Skeletal muscle satellite cell (primary cell): ENCODE data around the gene AUTS2.

Source experiments
- H3K27me3 ChIP-seq: 2 replicates; pipeline ENCODE4 v1.7.0; 2013; ENCODE audit warnings: low read length; ENCODE audit not compliant: control insufficient read depth, insufficient read depth
- H3K36me3 ChIP-seq: 2 replicates; pipeline ENCODE4 v1.7.0; 2013; ENCODE audit warnings: mild to moderate bottlenecking, control low read depth, low read length; ENCODE audit not compliant: insufficient read depth
- H3K4me1 ChIP-seq: 2 replicates; pipeline ENCODE4 v1.7.0; 2013; ENCODE audit warnings: low read length; ENCODE audit not compliant: control insufficient read depth, insufficient read depth
- H3K4me2 ChIP-seq: 2 replicates; pipeline ENCODE4 v1.7.0; 2013; ENCODE audit warnings: mild to moderate bottlenecking, low read length
- H3K4me3 ChIP-seq: 2 replicates; pipeline ENCODE4 v1.7.0; 2013; ENCODE audit warnings: low read length
- H3K9ac ChIP-seq: 2 replicates; pipeline ENCODE4 v1.7.0; 2013; ENCODE audit warnings: mild to moderate bottlenecking, low read depth, low read length, moderate library complexity
- H3K9me3 ChIP-seq: replicated peaks from 2 replicates; pipeline ENCODE4 v1.7.0; 2013; ENCODE audit warnings: mild to moderate bottlenecking, control low read depth, low read length

The AUTS2 gene

DNA sequence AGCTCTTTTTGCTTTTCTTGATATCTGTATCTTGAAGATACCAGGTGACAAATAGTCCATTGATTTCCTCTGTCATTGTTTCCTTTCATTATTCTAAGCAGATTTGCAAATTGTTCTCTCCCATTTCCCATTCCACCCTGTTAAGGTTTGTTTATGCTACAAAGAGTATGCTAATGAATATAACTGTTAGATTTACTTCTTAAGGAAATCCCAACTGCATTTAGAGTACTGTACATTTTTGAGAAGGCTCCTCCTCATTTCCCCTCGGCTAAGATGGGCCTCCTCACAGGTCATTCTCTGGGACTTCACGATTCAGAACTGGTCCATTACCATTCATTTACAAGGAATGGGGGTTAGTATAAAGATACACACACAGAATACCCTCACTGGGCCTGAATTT, 15.6 kb downstream of the AUTS2 start:
- no peaks in the 10 kb centered on the region for H3K4me1 ChIP-seq
- H3K27me3 ChIP-seq = no peaks in the 10 kb centered on the region
- no peak overlapping the region for H3K9ac ChIP-seq
- H3K4me2 ChIP-seq = no peak overlapping the region
- no peaks in the 10 kb centered on the region for H3K36me3 ChIP-seq
- no peak overlapping the region for H3K4me3 ChIP-seq
- no peaks in the 10 kb centered on the region for H3K9me3 ChIP-seq

DNA sequence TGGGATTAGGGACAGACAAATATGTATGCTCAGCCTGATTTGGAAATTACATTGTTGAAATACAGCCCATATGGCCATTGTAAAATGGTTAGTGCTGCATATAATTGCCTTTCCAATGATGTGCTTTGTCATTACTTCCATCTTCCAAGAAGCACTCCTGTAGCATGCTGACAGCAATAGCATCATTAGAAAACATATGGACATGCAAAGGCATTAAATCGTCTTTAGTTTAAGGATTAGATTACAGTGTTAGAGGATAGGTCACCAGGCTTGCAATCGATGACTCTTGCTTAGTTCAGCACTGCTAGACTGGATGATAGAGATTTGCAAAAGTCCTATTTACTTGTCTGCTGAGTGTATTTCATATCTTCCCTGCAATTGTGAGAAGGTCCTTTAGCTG, 17.4 kb downstream of the AUTS2 start:
- Histone ChIP-seq H3K9ac (no peak overlapping the region), H3K27me3 (no peaks in the 10 kb centered on the region), H3K4me1 (no peaks in the 10 kb centered on the region), H3K4me3 (no peak overlapping the region), H3K9me3 (no peaks in the 10 kb centered on the region), H3K4me2 (no peak overlapping the region), H3K36me3 (no peaks in the 10 kb centered on the region)

DNA sequence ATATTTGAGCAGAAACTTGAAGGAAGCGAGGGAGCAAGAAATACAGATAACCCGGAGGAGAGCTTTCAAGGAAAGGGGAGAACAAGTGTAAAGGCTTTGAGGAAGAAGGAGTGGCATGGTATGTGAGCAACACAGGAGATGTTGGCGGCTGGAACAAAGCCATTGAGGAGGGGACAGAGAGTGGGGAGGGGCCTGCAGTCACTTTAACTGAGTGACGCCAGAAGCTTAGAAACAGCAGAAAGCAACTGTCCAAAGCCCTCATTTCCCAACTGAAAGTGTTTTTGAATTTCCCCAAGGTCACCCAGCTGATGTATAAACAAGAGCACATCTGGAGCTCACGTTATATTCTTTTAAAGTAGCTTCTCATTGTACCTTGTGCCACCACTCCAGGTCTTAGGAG, 19.1 kb downstream of the AUTS2 start:
- no peaks in the 10 kb centered on the region for H3K9me3 ChIP-seq
- H3K4me3 ChIP-seq = no peak overlapping the region
- H3K4me1 ChIP-seq = no peaks in the 10 kb centered on the region
- H3K9ac ChIP-seq = no peak overlapping the region
- H3K27me3 ChIP-seq = no peaks in the 10 kb centered on the region
- no peak overlapping the region for H3K4me2 ChIP-seq
- no peaks in the 10 kb centered on the region for H3K36me3 ChIP-seq

DNA sequence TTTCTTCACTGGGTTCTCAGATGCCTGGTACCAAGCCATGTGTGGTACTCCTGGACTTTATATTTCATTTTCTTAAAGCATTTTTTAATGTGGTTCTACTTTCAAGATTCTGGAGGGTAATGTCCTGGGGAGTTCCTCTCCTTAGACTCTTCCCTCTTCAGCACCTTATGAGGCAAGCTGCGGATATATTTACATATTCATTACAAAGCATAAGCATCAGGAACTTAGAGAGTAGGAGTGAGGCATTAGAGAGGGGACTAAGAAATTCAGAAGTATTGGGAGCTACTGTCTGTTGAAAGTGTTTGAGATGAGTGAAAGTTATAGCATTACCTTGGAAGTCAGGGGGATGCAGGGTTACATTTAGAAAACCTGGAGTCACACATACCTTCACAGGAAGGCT, 20.8 kb downstream of the AUTS2 start:
- Histone ChIP-seq H3K4me3 (no peak overlapping the region), H3K27me3 (no peaks in the 10 kb centered on the region), H3K4me1 (no peaks in the 10 kb centered on the region), H3K9ac (no peak overlapping the region), H3K4me2 (no peak overlapping the region), H3K36me3 (no peaks in the 10 kb centered on the region), H3K9me3 (no peaks in the 10 kb centered on the region)

DNA sequence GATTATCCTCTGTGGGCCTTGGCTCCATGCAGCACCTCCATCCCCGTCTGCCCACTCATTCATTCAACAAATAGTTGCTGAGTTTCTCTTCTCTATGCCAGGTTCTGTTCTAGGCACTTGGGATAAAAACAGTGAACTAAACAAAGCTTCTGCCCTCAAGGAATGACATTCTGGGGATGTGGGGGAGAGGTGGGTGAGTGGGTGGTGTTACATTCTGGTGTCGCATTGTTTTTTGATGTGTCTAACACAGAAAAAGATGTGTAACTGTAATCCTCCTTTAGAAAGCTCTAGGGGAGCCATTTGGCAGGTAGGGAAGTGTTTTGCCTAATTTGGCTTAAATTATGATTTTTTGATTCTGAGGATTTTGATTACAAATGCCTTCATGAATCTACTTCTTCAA, 21.4 kb downstream of the AUTS2 start:
- no peaks in the 10 kb centered on the region for H3K27me3 ChIP-seq
- no peaks in the 10 kb centered on the region for H3K36me3 ChIP-seq
- no peak overlapping the region for H3K9ac ChIP-seq
- H3K9me3 ChIP-seq = no peaks in the 10 kb centered on the region
- no peaks in the 10 kb centered on the region for H3K4me1 ChIP-seq
- peak overlapping the region; percentile 44 for H3K4me2 ChIP-seq
- H3K4me3 ChIP-seq = no peak overlapping the region

DNA sequence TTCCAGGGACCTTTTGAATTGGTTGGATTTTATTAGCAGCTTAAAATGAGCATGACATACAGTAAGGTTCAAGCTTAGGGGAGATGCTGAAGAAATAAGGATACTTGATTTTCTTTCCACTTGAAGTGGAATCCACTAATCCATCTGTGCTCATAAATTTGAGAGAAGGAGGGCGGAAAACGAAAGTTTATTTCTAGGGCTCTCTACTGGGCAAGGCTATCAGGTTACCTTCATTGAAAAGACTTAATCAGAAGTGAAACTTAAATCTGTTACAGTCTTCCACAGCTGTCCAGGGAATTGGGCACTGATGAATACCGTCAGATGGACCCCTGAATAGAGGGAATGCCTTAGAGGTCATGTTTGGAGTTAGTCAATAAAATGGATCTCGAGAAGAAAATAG, 21.8 kb downstream of the AUTS2 start:
- H3K9me3 ChIP-seq = no peaks in the 10 kb centered on the region
- no peaks in the 10 kb centered on the region for H3K27me3 ChIP-seq
- peak overlapping the region; percentile 44 for H3K4me2 ChIP-seq
- H3K4me3 ChIP-seq = no peak overlapping the region
- H3K36me3 ChIP-seq = no peaks in the 10 kb centered on the region
- H3K9ac ChIP-seq = no peak overlapping the region
- H3K4me1 ChIP-seq = no peaks in the 10 kb centered on the region

DNA sequence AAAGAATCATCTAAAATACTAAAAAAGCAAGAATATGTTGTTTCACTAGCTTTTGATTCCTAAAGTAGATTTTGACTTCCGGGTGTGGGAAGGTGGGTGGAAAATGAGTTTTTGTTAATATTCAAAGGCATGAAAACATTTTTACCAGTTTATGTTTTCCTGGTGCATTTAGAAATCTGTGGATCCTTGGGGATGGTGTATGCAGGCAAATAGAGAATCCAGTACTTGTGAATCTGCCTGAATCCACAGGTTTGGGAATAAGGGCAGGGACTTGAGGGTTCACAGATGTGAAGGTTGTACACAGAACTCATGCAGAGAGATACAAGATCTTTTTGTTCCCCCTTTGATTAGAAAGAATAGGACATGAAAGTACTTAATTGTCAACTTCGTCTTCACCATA, 22.4 kb downstream of the AUTS2 start:
- no peak overlapping the region for H3K9ac ChIP-seq
- no peaks in the 10 kb centered on the region for H3K4me1 ChIP-seq

DNA sequence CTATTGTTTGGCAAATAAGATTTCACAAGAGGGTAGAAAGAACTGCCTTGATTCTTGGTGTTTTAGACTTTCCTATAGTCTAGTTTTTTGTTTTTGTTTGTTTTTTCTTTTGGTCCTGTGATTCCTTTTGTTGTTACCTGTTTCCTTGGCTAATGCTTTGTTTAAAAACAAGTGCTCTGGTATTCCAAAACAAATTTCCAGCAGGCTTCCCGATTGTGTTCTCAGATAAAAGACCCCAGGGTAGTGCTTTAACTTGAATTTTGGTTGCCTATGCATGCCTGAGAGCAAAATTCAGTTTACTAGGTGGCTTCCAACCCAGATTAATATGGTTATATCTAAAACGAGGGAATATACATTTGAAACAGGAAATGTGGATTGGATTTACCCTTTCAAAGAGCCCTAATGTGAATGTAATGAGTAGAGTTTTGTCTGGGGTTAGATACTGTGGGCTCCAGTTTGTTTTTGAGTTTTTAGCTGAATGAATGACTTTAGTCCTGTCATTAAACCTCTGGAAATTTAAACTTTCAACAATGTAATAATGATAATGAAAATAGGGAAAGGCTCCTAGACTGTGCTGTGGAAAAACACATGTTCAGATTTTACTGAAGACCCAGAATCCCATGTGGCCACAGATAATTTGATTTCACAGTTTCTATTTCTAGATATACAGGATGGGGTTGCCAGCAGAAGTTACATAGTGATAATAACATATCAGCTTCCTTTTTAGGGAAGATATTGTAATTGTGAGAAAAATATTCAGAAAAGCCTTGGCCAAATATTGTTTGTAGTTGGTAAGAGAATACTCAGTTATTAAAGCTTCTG, 23.9 kb downstream of the AUTS2 start:
- Histone ChIP-seq H3K4me3 (no peak overlapping the region), H3K9ac (no peak overlapping the region), H3K4me1 (no peaks in the 10 kb centered on the region), H3K9me3 (no peaks in the 10 kb centered on the region), H3K27me3 (peaks cover 5% of the 10 kb centered on the region), H3K36me3 (no peaks in the 10 kb centered on the region), H3K4me2 (no peak overlapping the region)

More for the DNA sequence above, 22.4 kb downstream of the AUTS2 start:
- Histone ChIP-seq H3K36me3 (no peaks in the 10 kb centered on the region), H3K27me3 (no peaks in the 10 kb centered on the region), H3K4me2 (no peak overlapping the region), H3K9me3 (no peaks in the 10 kb centered on the region), H3K4me3 (no peak overlapping the region)

DNA sequence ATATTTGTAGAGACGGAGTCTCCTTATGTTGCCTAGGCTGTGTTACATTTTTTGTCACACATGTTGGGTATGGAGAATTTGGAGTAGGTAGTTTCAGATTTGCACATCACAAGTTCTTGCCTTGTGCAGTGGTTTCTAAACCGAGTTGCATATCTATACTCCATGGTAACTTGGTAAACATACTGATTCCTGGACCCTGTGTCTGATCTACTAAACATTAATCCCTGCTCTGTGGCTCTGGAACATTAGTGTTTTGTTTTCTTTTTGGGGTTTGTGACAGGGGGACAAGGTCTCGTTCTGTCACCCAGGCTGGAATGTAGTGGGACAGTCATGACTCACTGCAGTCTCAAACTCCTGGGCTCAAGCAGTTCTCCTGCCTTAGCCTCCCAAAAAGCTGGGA, 24.7 kb downstream of the AUTS2 start:
- peaks cover 5% of the 10 kb centered on the region for H3K27me3 ChIP-seq
- H3K4me3 ChIP-seq = no peak overlapping the region
- no peak overlapping the region for H3K4me2 ChIP-seq
- H3K4me1 ChIP-seq = no peaks in the 10 kb centered on the region
- no peaks in the 10 kb centered on the region for H3K9me3 ChIP-seq
- no peak overlapping the region for H3K9ac ChIP-seq
- H3K36me3 ChIP-seq = no peaks in the 10 kb centered on the region

DNA sequence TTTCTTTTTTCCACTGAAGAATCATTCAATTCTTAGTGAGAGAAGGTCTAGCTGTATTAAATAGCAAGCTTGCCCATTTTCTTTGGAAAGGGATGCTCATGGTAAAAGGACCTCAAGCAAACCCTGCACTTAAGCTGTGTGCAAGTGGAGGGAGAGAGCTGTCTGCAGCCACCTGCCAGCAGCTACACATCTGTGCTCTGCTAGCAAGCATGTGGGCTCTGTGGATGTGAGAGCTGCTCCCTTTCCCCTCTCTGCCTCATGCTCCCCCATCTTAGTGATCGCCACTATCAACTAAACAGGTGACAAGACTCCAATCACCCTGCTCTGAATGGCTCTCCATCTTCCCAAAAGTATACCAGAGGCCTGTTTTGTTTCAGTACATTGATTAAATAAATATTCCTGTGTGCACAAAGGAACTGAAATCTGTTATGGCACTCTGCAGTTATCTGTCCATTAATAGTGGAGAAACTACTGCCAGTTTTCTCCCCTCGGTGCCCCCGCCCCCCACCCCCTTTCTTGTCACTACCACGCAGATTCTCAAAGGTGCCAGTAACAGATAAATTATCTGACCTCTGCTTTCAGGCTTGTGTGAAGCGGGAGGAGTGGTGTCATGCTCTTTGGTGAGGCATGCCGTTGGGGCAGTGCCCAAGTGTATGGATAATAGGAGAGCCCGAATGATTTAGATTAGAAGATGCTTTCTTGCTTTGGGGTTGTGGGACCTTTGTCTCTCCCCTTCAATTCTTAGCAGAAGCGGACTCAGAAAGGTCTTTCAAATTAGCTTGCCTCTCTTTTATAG, 26.4 kb downstream of the AUTS2 start:
- H3K4me3 ChIP-seq = no peak overlapping the region
- H3K27me3 ChIP-seq = peaks cover 11% of the 10 kb centered on the region
- no peaks in the 10 kb centered on the region for H3K36me3 ChIP-seq

DNA sequence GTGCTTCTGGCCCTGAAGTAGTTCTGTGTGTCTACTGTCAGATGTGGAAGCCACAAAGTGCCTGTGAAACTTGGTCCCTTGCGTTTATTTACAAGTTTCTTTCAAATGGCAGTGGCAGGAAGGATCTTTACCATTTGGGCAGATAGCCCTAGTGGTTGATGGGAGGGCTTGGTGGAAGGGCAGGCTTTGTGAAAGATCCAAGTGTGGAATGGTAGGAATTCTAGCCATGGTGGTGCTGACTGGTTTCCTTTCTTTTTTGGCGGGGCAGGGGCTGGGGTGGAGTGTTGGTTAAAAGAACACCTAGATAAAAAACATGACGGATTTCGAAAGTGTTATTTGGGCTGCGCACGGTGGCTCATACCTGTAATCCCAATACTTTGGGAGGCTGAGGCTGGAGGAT, 27.0 kb downstream of the AUTS2 start:
- no peak overlapping the region for H3K4me3 ChIP-seq
- peaks cover 7% of the 10 kb centered on the region for H3K4me1 ChIP-seq
- H3K36me3 ChIP-seq = no peaks in the 10 kb centered on the region
- no peaks in the 10 kb centered on the region for H3K9me3 ChIP-seq
- no peak overlapping the region for H3K9ac ChIP-seq
- H3K27me3 ChIP-seq = peaks cover 11% of the 10 kb centered on the region
- no peak overlapping the region for H3K4me2 ChIP-seq

More for the DNA sequence above, 26.4 kb downstream of the AUTS2 start:
- H3K4me2 ChIP-seq = no peak overlapping the region
- H3K9me3 ChIP-seq = no peaks in the 10 kb centered on the region
- H3K4me1 ChIP-seq = peaks cover 1% of the 10 kb centered on the region
- H3K9ac ChIP-seq = no peak overlapping the region
